KMS-11 (cell line): ENCODE data around the gene SLC2A1.

ENCODE experiments used
- H2AFZ ChIP-seq: fragments of 200-600 bp; sonication (generic); 2 replicates; pipeline ENCODE4 v1.6.1; 2016; ENCODE audit warnings: antibody characterized with exemption, mixed run types, low read depth
- H3K27ac ChIP-seq: fragments of 200-600 bp; sonication (generic); 2 replicates; pipeline ENCODE4 v1.6.1; 2016; ENCODE audit warnings: mild to moderate bottlenecking, mixed run types
- H3K27me3 ChIP-seq: fragments of 200-600 bp; sonication (generic); 2 replicates; pipeline ENCODE4 v1.6.1; 2017; ENCODE audit warnings: mild to moderate bottlenecking, low read depth, mixed run types, moderate library complexity; ENCODE audit not compliant: insufficient read depth
- H3K36me3 ChIP-seq: fragments of 200-600 bp; sonication (generic); 2 replicates; pipeline ENCODE4 v1.6.1; 2017; ENCODE audit warnings: mild to moderate bottlenecking, mixed run types; ENCODE audit not compliant: insufficient read depth
- H3K4me1 ChIP-seq: fragments of 200-600 bp; sonication (generic); 2 replicates; pipeline ENCODE4 v1.6.1; 2016; ENCODE audit warnings: mild to moderate bottlenecking, low read depth, mixed run types; ENCODE audit not compliant: poor library complexity, severe bottlenecking
- H3K4me2 ChIP-seq: fragments of 200-600 bp; sonication (generic); 2 replicates; pipeline ENCODE4 v1.7.0; 2016; ENCODE audit warnings: mild to moderate bottlenecking, mixed run types
- H3K4me3 ChIP-seq: fragments of 200-600 bp; sonication (generic); IDR thresholded peaks from 2 replicates; pipeline ENCODE4 v1.6.1; 2017; ENCODE audit warnings: low read depth, low read length, mixed read lengths; ENCODE audit not compliant: insufficient read depth
- H3K79me2 ChIP-seq: fragments of 200-600 bp; sonication (generic); 2 replicates; pipeline ENCODE4 v1.6.1; 2016; ENCODE audit warnings: low read depth, mixed run types; ENCODE audit not compliant: insufficient read depth
- H3K9ac ChIP-seq: fragments of 200-600 bp; sonication (generic); 2 replicates; pipeline ENCODE4 v1.6.1; 2016; ENCODE audit warnings: mild to moderate bottlenecking, mixed run types
- H4K20me1 ChIP-seq: fragments of 200-600 bp; sonication (generic); 2 replicates; pipeline ENCODE4 v1.6.1; 2016; ENCODE audit warnings: mild to moderate bottlenecking, mixed run types; ENCODE audit not compliant: insufficient read depth
- CTCF ChIP-seq: fragments of 200-600 bp; sonication (generic); conservative IDR thresholded peaks from 2 replicates; pipeline ENCODE4 v1.6.1; 2017; ENCODE audit warnings: low read depth, mild to moderate bottlenecking, antibody characterized with exemption, low read length, moderate library complexity, mixed read lengths

Gene SLC2A1

GRCh38 chr1:42979896-42980800 is 21.5 kb upstream of the SLC2A1 start:
- Histone ChIP-seq H3K4me3 (no peak overlapping the region), H3K79me2 (no peaks in the 10 kb centered on the region), H3K36me3 (no peaks in the 10 kb centered on the region), H3K27ac (no peak overlapping the region), H3K4me1 (no peaks in the 10 kb centered on the region), H2AFZ (no peak overlapping the region), H3K4me2 (no peak overlapping the region), H3K27me3 (no peaks in the 10 kb centered on the region), H4K20me1 (no peaks in the 10 kb centered on the region), H3K9ac (no peak overlapping the region)
- TF ChIP-seq CTCF: no peak

- no peaks in the 10 kb centered on the region for H3K4me1 ChIP-seq
- no peaks in the 10 kb centered on the region for H4K20me1 ChIP-seq
- no peaks in the 10 kb centered on the region for H3K27me3 ChIP-seq
- H2AFZ ChIP-seq: no peak overlapping the region
- H3K36me3 ChIP-seq: no peaks in the 10 kb centered on the region
- TF ChIP-seq CTCF: no peak
- no peaks in the 10 kb centered on the region for H3K79me2 ChIP-seq
- no peak overlapping the region for H3K27ac ChIP-seq
- H3K4me3 ChIP-seq: no peak overlapping the region
- H3K9ac ChIP-seq: no peak overlapping the region
- no peak overlapping the region for H3K4me2 ChIP-seq
These were observed 20.4 kb upstream of the SLC2A1 start for GRCh38 chr1:42979036-42979430.

GRCh38 chr1:42978317-42979035 is 19.8 kb upstream of the SLC2A1 start:
- Histone ChIP-seq H3K4me1 (no peaks in the 10 kb centered on the region), H3K36me3 (no peaks in the 10 kb centered on the region), H3K27ac (no peak overlapping the region), H3K9ac (no peak overlapping the region), H4K20me1 (no peaks in the 10 kb centered on the region), H3K79me2 (no peaks in the 10 kb centered on the region), H3K27me3 (no peaks in the 10 kb centered on the region), H3K4me3 (no peak overlapping the region), H3K4me2 (no peak overlapping the region), H2AFZ (no peak overlapping the region)
- TF ChIP-seq CTCF: no peak

- no peak overlapping the region for H3K9ac ChIP-seq
- no peak overlapping the region for H3K4me3 ChIP-seq
- H2AFZ ChIP-seq: no peak overlapping the region
- H3K36me3 ChIP-seq: no peaks in the 10 kb centered on the region
- H3K4me1 ChIP-seq: no peaks in the 10 kb centered on the region
- no peaks in the 10 kb centered on the region for H3K27me3 ChIP-seq
- H3K27ac ChIP-seq: no peak overlapping the region
- H3K79me2 ChIP-seq: no peaks in the 10 kb centered on the region
- no peak for TF ChIP-seq CTCF
- H3K4me2 ChIP-seq: no peak overlapping the region
- no peaks in the 10 kb centered on the region for H4K20me1 ChIP-seq
These were observed 19.0 kb upstream of the SLC2A1 start for GRCh38 chr1:42977653-42978052.
